WTC11 (cell line): ENCODE measurements around the gene FBXO41.

ENCODE experiments used
- ATF6 ChIP-seq: sonication (generic); formaldehyde crosslinking; IDR thresholded peaks from 2 replicates; pipeline ENCODE4 v1.8.1; 2023; ENCODE audit warnings: mild to moderate bottlenecking, missing genetic modification reagents
- NFYB ChIP-seq: sonication (generic); formaldehyde crosslinking; conservative IDR thresholded peaks from 2 replicates; pipeline ENCODE4 v1.8.0; 2022; ENCODE audit warnings: low read depth, missing genetic modification reagents
- NR3C1 ChIP-seq: sonication (generic); formaldehyde crosslinking; conservative IDR thresholded peaks from 2 replicates; pipeline ENCODE4 v1.8.1; 2023; ENCODE audit warnings: low read depth, mild to moderate bottlenecking, missing genetic modification reagents
- RELA ChIP-seq: sonication (generic); formaldehyde crosslinking; IDR thresholded peaks from 2 replicates; pipeline ENCODE4 v1.8.1; 2022; ENCODE audit warnings: missing genetic modification reagents, mild to moderate bottlenecking, borderline replicate concordance
- USF1 ChIP-seq: sonication (generic); formaldehyde crosslinking; IDR thresholded peaks from 2 replicates; pipeline ENCODE4 v1.8.0; 2022; ENCODE audit warnings: mild to moderate bottlenecking, missing genetic modification reagents
- ZNF121 ChIP-seq: sonication (generic); formaldehyde crosslinking; IDR thresholded peaks from 2 replicates; pipeline ENCODE4 v1.8.0; 2023; ENCODE audit warnings: missing genetic modification reagents
- ZNF425 ChIP-seq: fragments of 250-450 bp; sonication (Bioruptor Pico); conservative IDR thresholded peaks from 2 replicates; pipeline ENCODE4 v1.9.0; 2021; ENCODE audit warnings: mild to moderate bottlenecking
- ZNF512 ChIP-seq: sonication (generic); formaldehyde crosslinking; IDR thresholded peaks from 2 replicates; pipeline ENCODE4 v1.8.1; 2022; ENCODE audit warnings: missing genetic modification reagents, borderline replicate concordance
- TF ChIP-seq, protein P1 (sequence below): fragments of 200-600 bp; IDR thresholded peaks from 2 replicates; pipeline ENCODE4 v1.8.0; 2022; ENCODE audit warnings: antibody characterized with exemption
- TF ChIP-seq, protein P2 (sequence below): sonication (generic); formaldehyde crosslinking; IDR thresholded peaks from 2 replicates; pipeline ENCODE4 v1.8.1; 2022; ENCODE audit warnings: low read depth, mild to moderate bottlenecking, moderate library complexity, missing genetic modification reagents, borderline replicate concordance
- TF ChIP-seq, protein P3 (sequence below): sonication (generic); formaldehyde crosslinking; IDR thresholded peaks from 2 replicates; pipeline ENCODE4 v1.8.0; 2023; ENCODE audit warnings: mild to moderate bottlenecking, missing genetic modification reagents

- TF ChIP-seq, protein P1, sequence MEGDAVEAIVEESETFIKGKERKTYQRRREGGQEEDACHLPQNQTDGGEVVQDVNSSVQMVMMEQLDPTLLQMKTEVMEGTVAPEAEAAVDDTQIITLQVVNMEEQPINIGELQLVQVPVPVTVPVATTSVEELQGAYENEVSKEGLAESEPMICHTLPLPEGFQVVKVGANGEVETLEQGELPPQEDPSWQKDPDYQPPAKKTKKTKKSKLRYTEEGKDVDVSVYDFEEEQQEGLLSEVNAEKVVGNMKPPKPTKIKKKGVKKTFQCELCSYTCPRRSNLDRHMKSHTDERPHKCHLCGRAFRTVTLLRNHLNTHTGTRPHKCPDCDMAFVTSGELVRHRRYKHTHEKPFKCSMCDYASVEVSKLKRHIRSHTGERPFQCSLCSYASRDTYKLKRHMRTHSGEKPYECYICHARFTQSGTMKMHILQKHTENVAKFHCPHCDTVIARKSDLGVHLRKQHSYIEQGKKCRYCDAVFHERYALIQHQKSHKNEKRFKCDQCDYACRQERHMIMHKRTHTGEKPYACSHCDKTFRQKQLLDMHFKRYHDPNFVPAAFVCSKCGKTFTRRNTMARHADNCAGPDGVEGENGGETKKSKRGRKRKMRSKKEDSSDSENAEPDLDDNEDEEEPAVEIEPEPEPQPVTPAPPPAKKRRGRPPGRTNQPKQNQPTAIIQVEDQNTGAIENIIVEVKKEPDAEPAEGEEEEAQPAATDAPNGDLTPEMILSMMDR: no peak
- no peak for TF ChIP-seq ATF6 (CRISPR knock-in tag)
- no peak for TF ChIP-seq ZNF121 (CRISPR knock-in tag)
- TF ChIP-seq NR3C1 (CRISPR knock-in tag): no peak
- TF ChIP-seq RELA (CRISPR knock-in tag): no peak
- no peak for TF ChIP-seq USF1 (CRISPR knock-in tag)
- TF ChIP-seq, protein P2, sequence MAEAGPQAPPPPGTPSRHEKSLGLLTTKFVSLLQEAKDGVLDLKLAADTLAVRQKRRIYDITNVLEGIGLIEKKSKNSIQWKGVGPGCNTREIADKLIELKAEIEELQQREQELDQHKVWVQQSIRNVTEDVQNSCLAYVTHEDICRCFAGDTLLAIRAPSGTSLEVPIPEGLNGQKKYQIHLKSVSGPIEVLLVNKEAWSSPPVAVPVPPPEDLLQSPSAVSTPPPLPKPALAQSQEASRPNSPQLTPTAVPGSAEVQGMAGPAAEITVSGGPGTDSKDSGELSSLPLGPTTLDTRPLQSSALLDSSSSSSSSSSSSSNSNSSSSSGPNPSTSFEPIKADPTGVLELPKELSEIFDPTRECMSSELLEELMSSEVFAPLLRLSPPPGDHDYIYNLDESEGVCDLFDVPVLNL (CRISPR knock-in tag): no peak
- TF ChIP-seq, protein P3, sequence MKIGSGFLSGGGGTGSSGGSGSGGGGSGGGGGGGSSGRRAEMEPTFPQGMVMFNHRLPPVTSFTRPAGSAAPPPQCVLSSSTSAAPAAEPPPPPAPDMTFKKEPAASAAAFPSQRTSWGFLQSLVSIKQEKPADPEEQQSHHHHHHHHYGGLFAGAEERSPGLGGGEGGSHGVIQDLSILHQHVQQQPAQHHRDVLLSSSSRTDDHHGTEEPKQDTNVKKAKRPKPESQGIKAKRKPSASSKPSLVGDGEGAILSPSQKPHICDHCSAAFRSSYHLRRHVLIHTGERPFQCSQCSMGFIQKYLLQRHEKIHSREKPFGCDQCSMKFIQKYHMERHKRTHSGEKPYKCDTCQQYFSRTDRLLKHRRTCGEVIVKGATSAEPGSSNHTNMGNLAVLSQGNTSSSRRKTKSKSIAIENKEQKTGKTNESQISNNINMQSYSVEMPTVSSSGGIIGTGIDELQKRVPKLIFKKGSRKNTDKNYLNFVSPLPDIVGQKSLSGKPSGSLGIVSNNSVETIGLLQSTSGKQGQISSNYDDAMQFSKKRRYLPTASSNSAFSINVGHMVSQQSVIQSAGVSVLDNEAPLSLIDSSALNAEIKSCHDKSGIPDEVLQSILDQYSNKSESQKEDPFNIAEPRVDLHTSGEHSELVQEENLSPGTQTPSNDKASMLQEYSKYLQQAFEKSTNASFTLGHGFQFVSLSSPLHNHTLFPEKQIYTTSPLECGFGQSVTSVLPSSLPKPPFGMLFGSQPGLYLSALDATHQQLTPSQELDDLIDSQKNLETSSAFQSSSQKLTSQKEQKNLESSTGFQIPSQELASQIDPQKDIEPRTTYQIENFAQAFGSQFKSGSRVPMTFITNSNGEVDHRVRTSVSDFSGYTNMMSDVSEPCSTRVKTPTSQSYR (CRISPR knock-in tag): no peak
- no peak for TF ChIP-seq NFYB (CRISPR knock-in tag)
- TF ChIP-seq ZNF512 (CRISPR knock-in tag): no peak
- TF ChIP-seq ZNF425: no peak
Observed at GRCh38 chr2:73294239-73294638, 10.0 kb upstream of the FBXO41 start.
